ENCODE measurements around the gene CNTNAP2. TPM values are rescaled to one million over a fixed set of nuclear protein-coding genes. Genes with fewer than 3 reads are reported as not detected.

The CNTNAP2 gene
- total and polyA plus RNA-seq, 2 donors (not counting 1 experiment from before 2014, with no cell fraction given) = not detected

GRCh38 chr7:148335790-148336189 lies 2219.2 kb downstream of the CNTNAP2 start:
- H3K79me2 ChIP-seq (ENCODE audit: control insufficient read depth, insufficient read depth, low read length) = no peaks in the 10 kb centered on the region
- no peaks in the 10 kb centered on the region for H3K36me3 ChIP-seq (ENCODE audit: control insufficient read depth, insufficient read depth, low read length)
- H2AFZ ChIP-seq (ENCODE audit: low read length) = no peak overlapping the region
- no peak overlapping the region for H3K27ac ChIP-seq (ENCODE audit: insufficient read depth, low read length)
- H3K4me2 ChIP-seq (ENCODE audit: extremely low read depth, insufficient read depth, low read length) = no peak overlapping the region
- no peak for DNase-seq (ENCODE audit: low read depth in 2 of 2)
- no peaks in the 10 kb centered on the region for H3K27me3 ChIP-seq (ENCODE audit: control insufficient read depth, insufficient read depth, low read length)
- H3K9me3 ChIP-seq (ENCODE audit: control insufficient read depth, insufficient read depth, low read depth, low read length) = peaks cover 5% of the 10 kb centered on the region
- no peaks in the 10 kb centered on the region for H3K4me1 ChIP-seq (ENCODE audit: control insufficient read depth, extremely low read depth, insufficient read depth, low read length)
- H3K4me3 ChIP-seq (replicated peaks in 1 of 4; ENCODE audit: control extremely low read depth in 1 of 4, insufficient read depth in 1 of 4, low read depth in 3 of 4, low read length in 4 of 4) = no peak overlapping the region
- TF ChIP-seq EZH2 (IDR thresholded peaks at IDR 0.05; ENCODE audit: low read length, missing control alignments) = no peak
- TF ChIP-seq, protein P1, sequence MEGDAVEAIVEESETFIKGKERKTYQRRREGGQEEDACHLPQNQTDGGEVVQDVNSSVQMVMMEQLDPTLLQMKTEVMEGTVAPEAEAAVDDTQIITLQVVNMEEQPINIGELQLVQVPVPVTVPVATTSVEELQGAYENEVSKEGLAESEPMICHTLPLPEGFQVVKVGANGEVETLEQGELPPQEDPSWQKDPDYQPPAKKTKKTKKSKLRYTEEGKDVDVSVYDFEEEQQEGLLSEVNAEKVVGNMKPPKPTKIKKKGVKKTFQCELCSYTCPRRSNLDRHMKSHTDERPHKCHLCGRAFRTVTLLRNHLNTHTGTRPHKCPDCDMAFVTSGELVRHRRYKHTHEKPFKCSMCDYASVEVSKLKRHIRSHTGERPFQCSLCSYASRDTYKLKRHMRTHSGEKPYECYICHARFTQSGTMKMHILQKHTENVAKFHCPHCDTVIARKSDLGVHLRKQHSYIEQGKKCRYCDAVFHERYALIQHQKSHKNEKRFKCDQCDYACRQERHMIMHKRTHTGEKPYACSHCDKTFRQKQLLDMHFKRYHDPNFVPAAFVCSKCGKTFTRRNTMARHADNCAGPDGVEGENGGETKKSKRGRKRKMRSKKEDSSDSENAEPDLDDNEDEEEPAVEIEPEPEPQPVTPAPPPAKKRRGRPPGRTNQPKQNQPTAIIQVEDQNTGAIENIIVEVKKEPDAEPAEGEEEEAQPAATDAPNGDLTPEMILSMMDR (conservative IDR thresholded peaks at IDR 0.05 in 1 of 2, IDR thresholded peaks at IDR 0.05 in 1 of 2; ENCODE audit: low read depth in 1 of 2, low read length in 2 of 2) = no peak
- no peaks in the 10 kb centered on the region for H4K20me1 ChIP-seq (ENCODE audit: control insufficient read depth, extremely low read depth, insufficient read depth, low read length)
- H3K9ac ChIP-seq (ENCODE audit: insufficient read depth, low read length) = no peak overlapping the region

DNA sequence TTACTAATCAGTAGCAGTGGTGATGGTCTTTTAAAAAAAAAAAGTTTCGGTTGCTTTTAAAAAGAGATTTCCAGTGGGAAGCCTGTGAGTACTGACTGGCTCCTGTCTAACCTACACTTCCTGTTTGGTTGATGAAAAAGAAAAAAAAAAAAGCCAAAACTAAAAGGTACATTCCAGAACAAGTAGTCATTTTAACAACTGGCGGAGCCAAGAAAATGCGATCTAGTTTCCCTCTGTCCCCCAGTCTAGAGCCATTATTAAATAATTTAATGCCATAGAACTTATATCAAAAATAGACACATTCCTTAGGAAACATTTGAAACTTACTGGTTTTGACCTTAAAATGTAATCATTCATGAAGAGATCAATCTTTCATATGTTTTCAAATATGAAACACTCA lies 2219.8 kb downstream of the CNTNAP2 start:
- Histone ChIP-seq H3K9ac (ENCODE audit: insufficient read depth, low read length) (no peak overlapping the region), H3K4me2 (ENCODE audit: extremely low read depth, insufficient read depth, low read length) (no peak overlapping the region), H3K9me3 (ENCODE audit: control insufficient read depth, insufficient read depth, low read depth, low read length) (peaks cover 2% of the 10 kb centered on the region), H3K27ac (ENCODE audit: insufficient read depth, low read length) (no peak overlapping the region), H4K20me1 (ENCODE audit: control insufficient read depth, extremely low read depth, insufficient read depth, low read length) (no peaks in the 10 kb centered on the region), H2AFZ (ENCODE audit: low read length) (no peak overlapping the region), H3K4me3 (replicated peaks in 1 of 4; ENCODE audit: control extremely low read depth in 1 of 4, insufficient read depth in 1 of 4, low read depth in 3 of 4, low read length in 4 of 4) (no peak overlapping the region), H3K27me3 (ENCODE audit: control insufficient read depth, insufficient read depth, low read length) (no peaks in the 10 kb centered on the region), H3K36me3 (ENCODE audit: control insufficient read depth, insufficient read depth, low read length) (no peaks in the 10 kb centered on the region), H3K4me1 (ENCODE audit: control insufficient read depth, extremely low read depth, insufficient read depth, low read length) (no peaks in the 10 kb centered on the region), H3K79me2 (ENCODE audit: control insufficient read depth, insufficient read depth, low read length) (no peaks in the 10 kb centered on the region)
- no peak for DNase-seq (ENCODE audit: low read depth in 2 of 2)
- TF ChIP-seq, protein P1 (conservative IDR thresholded peaks at IDR 0.05 in 1 of 2, IDR thresholded peaks at IDR 0.05 in 1 of 2; ENCODE audit: low read depth in 1 of 2, low read length in 2 of 2) = no peak
- no peak for TF ChIP-seq EZH2 (IDR thresholded peaks at IDR 0.05; ENCODE audit: low read length, missing control alignments)

DNA sequence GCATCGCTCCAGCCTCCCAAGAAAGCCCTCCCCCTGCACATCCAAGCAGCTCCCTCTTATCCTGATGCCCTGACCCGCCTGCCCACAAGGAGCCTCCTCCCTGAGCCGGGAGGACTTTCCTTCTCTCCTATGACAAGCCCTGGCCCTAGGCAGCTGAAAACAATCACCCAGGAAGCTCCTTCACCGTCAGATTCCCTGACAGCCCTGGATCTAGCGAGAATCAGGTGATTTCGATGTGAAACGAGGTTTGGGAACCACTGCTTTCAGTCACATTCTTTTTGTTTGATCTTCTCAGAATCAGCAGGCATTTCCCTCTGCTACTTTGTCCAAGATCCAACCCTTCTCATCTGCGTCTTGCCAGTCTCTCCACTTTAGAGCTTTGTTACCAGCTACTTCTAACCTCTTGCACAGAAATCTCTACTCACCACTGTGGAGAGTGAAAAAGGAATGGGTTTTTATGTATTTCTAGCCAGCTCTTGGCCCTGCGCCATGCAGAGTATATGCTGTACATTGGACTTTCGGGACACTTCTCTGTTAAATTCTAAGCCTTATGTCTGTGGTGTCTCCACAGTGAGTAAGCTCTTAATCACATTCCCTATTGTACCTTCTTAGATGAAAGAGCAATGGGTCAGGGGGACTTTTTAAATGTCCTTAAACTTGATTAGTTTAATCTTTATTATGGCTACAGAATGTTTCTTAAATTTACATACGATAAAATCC lies 2220.8 kb downstream of the CNTNAP2 start:
- no peaks in the 10 kb centered on the region for H3K36me3 ChIP-seq (ENCODE audit: control insufficient read depth, insufficient read depth, low read length)
- no peaks in the 10 kb centered on the region for H3K79me2 ChIP-seq (ENCODE audit: control insufficient read depth, insufficient read depth, low read length)
- TF ChIP-seq, protein P1 (conservative IDR thresholded peaks at IDR 0.05 in 1 of 2, IDR thresholded peaks at IDR 0.05 in 1 of 2; ENCODE audit: low read depth in 1 of 2, low read length in 2 of 2) = no peak
- no peak for TF ChIP-seq EZH2 (IDR thresholded peaks at IDR 0.05; ENCODE audit: low read length, missing control alignments)
- H3K4me1 ChIP-seq (ENCODE audit: control insufficient read depth, extremely low read depth, insufficient read depth, low read length) = no peaks in the 10 kb centered on the region
- no peak overlapping the region for H3K4me2 ChIP-seq (ENCODE audit: extremely low read depth, insufficient read depth, low read length)
- no peaks in the 10 kb centered on the region for H3K27me3 ChIP-seq (ENCODE audit: control insufficient read depth, insufficient read depth, low read length)
- no peaks in the 10 kb centered on the region for H4K20me1 ChIP-seq (ENCODE audit: control insufficient read depth, extremely low read depth, insufficient read depth, low read length)
- no peak overlapping the region for H3K9ac ChIP-seq (ENCODE audit: insufficient read depth, low read length)
- H3K4me3 ChIP-seq (replicated peaks in 1 of 4; ENCODE audit: control extremely low read depth in 1 of 4, insufficient read depth in 1 of 4, low read depth in 3 of 4, low read length in 4 of 4) = no peak overlapping the region
- no peak for DNase-seq (ENCODE audit: low read depth in 2 of 2)
- no peaks in the 10 kb centered on the region for H3K9me3 ChIP-seq (ENCODE audit: control insufficient read depth, insufficient read depth, low read depth, low read length)
- no peak overlapping the region for H3K27ac ChIP-seq (ENCODE audit: insufficient read depth, low read length)
- H2AFZ ChIP-seq (ENCODE audit: low read length) = no peak overlapping the region

Data from fibroblast of lung (primary cell).